K562 (cell line): ENCODE results near the gene PIK3C2B. TPM values are rescaled to one million over a fixed set of nuclear protein-coding genes. Genes with fewer than 3 reads are reported as not detected.

Source experiments
- CAMTA2 ChIP-seq: fragments of 250-450 bp; sonication (Bioruptor Pico); conservative IDR thresholded peaks from 2 replicates; pipeline ENCODE4 v1.5.1; 2022
- CTCFL ChIP-seq: IDR thresholded peaks from 2 replicates; pipeline ENCODE4 v1.6.1; 2011; ENCODE audit warnings: borderline replicate concordance, low read depth, mild to moderate bottlenecking, moderate library complexity, low read length; ENCODE audit not compliant: insufficient read depth, poor library complexity, severe bottlenecking
- FOXO4 ChIP-seq: fragments of 450-650 bp; formaldehyde crosslinking; IDR thresholded peaks from 2 replicates; pipeline ENCODE4 v1.4.0; 2020; ENCODE audit warnings: mild to moderate bottlenecking, moderate library complexity
- HLTF ChIP-seq: fragments of 450-650 bp; IDR thresholded peaks from 2 replicates; pipeline ENCODE4 v1.6.1; 2016
- KDM1A ChIP-seq, 2 experiments: fragments of 450-650 bp; IDR thresholded peaks; 2 replicates each; pipeline ENCODE4 v1.6.1; 2016; ENCODE audit warnings: mild to moderate bottlenecking in 2 of 2
- LARP7 ChIP-seq: fragments of 450-650 bp; IDR thresholded peaks from 2 replicates; pipeline ENCODE4 v1.6.1; 2016
- NUFIP1 ChIP-seq: fragments of 450-650 bp; IDR thresholded peaks from 2 replicates; pipeline ENCODE4 v1.6.1; 2018; ENCODE audit not compliant: partially characterized antibody
- PHB2 ChIP-seq: fragments of 450-650 bp; IDR thresholded peaks from 2 replicates; pipeline ENCODE4 v1.6.1; 2017; ENCODE audit warnings: low read depth
- POLR2G ChIP-seq: fragments of 200-400 bp; formaldehyde crosslinking; IDR thresholded peaks from 2 replicates; pipeline ENCODE4 v1.6.1; 2017; ENCODE audit warnings: low read depth, mild to moderate bottlenecking, antibody characterized with exemption, low read length, moderate library complexity
- POLR3G ChIP-seq: IDR thresholded peaks from 2 replicates; pipeline ENCODE4 v1.6.1; 2011; ENCODE audit not compliant: insufficient read length, insufficient replicate concordance; ENCODE audit errors: extremely low read depth
- PTTG1 ChIP-seq: fragments of 450-650 bp; IDR thresholded peaks from 2 replicates; pipeline ENCODE4 v1.6.1; 2016; ENCODE audit warnings: low read depth, mild to moderate bottlenecking, missing genetic modification characterization, missing compliant biosample characterization
- SMC3 ChIP-seq: conservative IDR thresholded peaks from 2 replicates; pipeline ENCODE4 v1.6.1; 2011; ENCODE audit warnings: low read depth, low read length, improper control_type of control experiment; ENCODE audit not compliant: insufficient read depth
- ZBTB40 ChIP-seq, 2 experiments: fragments of 450-650 bp in 1 of 2; sonication (generic) in 1 of 2; formaldehyde crosslinking in 1 of 2; IDR thresholded peaks; 2 replicates each; pipeline versions ENCODE4 v1.7.1 to v1.9.0; 2016 to 2022; ENCODE audit warnings: inconsistent platforms in 1 of 2, mild to moderate bottlenecking in 1 of 2, missing genetic modification reagents in 1 of 2
- ZBTB7A ChIP-seq: IDR thresholded peaks from 2 replicates; pipeline ENCODE4 v1.6.1; 2011; ENCODE audit warnings: low read depth, mild to moderate bottlenecking, low read length, moderate library complexity, borderline replicate concordance; ENCODE audit not compliant: control insufficient read depth
- ZNF830 ChIP-seq: fragments of 250-450 bp; sonication (Bioruptor Pico); IDR thresholded peaks from 2 replicates; pipeline ENCODE4 v1.5.0; 2021; ENCODE audit warnings: mild to moderate bottlenecking
- polyA plus RNA-seq, 8 experiments: library from polyadenylated mRNA; depleted of rRNA in 4 of 8; stranded (reverse) in 5 of 8; unstranded in 3 of 8; fragments of >200 nt; fragmentation: Nextera tagmentation in 2 of 8; fragmentation: Illumina TruSeq in 1 of 8; extraction: Ambion mirVana in 2 of 8; extraction: Trizol in 1 of 8; gene quantifications; 2 replicates each; pipeline versions ENCODE4 v1.2.1 to v1.2.3, GENCODE V29; 2011 to 2014; ENCODE audit warnings: inconsistent platforms in 1 of 8, missing spikeins in 1 of 8
- total RNA-seq, 7 experiments: library from RNA; depleted of rRNA in 6 of 7; stranded (reverse); fragments of >200 nt in 6 of 7; fragmentation: Illumina TruSeq in 2 of 7; extraction: Trizol in 2 of 7; gene quantifications; 2 replicates each; pipeline versions ENCODE4 v1.2.1 to v1.2.3, GENCODE V29; 2011 to 2021; ENCODE audit warnings: low replicate concordance in 1 of 7

The PIK3C2B gene
- total and polyA plus RNA-seq, 9 of the 15 experiments (the other 6 are each of a cell fraction or from before 2014, with no cell fraction given) = 0.10 to 2.9 (median 0.72) TPM

GRCh38 chr1:204507317-204508105, 12.9 kb upstream of the PIK3C2B start (continued):
- peak; percentile 37 for TF ChIP-seq ZBTB40 (IDR thresholded peaks at IDR 0.05)
- TF ChIP-seq ZBTB40 (CRISPR knock-in tag; IDR thresholded peaks at IDR 0.05) = no peak
- TF ChIP-seq PHB2 = 0 out of 2 replicates have a peak, but pooled peaks have one; percentile 35
- TF ChIP-seq ZNF830 (CRISPR knock-in tag) = no peak
- no peak for TF ChIP-seq PTTG1 (tag)
- TF ChIP-seq LARP7 = peak; percentile 88; the same call in 1 of the 2 replicates
- no peak for TF ChIP-seq CAMTA2 (CRISPR knock-in tag)
- no peak for TF ChIP-seq SMC3
- TF ChIP-seq CTCFL = no peak
- TF ChIP-seq POLR3G = no peak
- no peak for TF ChIP-seq ZBTB7A
- no peak for TF ChIP-seq FOXO4 (CRISPR knock-in tag)
- TF ChIP-seq NUFIP1 = no peak
- peak; percentile 74 for TF ChIP-seq POLR2G
- no peak for TF ChIP-seq HLTF
- TF ChIP-seq KDM1A (IDR thresholded peaks at IDR 0.05) = no peak; a peak in 1 of 4 replicates
